Bronchial epithelial cell (primary cell): ENCODE data around the gene CACNA2D3. TPM values are rescaled to one million over a fixed set of nuclear protein-coding genes. Genes with fewer than 3 reads are reported as not detected.

Experiments
- DNase-seq: peaks from one replicate; pipeline ENCODE4 v3.0.0-alpha.2; 2010; ENCODE audit warnings: low read depth
- FAIRE-seq: peaks from 2 replicates; lab custom pipeline; 2011; peaks lifted over from hg19 to GRCh38; lab: Jason Lieb, UNC
- H3K27me3 ChIP-seq: 2 replicates; pipeline ENCODE4 v1.5.1; 2011; ENCODE audit warnings: low read length; ENCODE audit not compliant: control insufficient read depth, insufficient read depth
- H3K36me3 ChIP-seq: 2 replicates; pipeline ENCODE4 v1.5.1; 2011; ENCODE audit warnings: low read length; ENCODE audit not compliant: control insufficient read depth, insufficient read depth
- H3K4me3 ChIP-seq: 2 replicates; pipeline ENCODE4 v1.5.1; 2011; ENCODE audit warnings: mild to moderate bottlenecking, low read depth, low read length, control low read depth
- CTCF ChIP-seq: IDR thresholded peaks from 2 replicates; pipeline ENCODE4 v1.5.1; 2011; ENCODE audit warnings: mild to moderate bottlenecking, moderate library complexity, low read length, control low read depth, inconsistent platforms; ENCODE audit not compliant: insufficient read depth, severe bottlenecking
- total RNA-seq: library from RNA; depleted of rRNA; stranded (reverse); fragments of >200 nt; gene quantifications from 2 replicates; pipeline ENCODE4 v1.2.1, GENCODE V29; 2014

The CACNA2D3 gene
- total RNA-seq, 1 donor from 2014 or later: not detected

- peak; percentile 13 for FAIRE-seq
- no peaks in the 10 kb centered on the region for H3K36me3 ChIP-seq
- DNase-seq: no peak
- no peak overlapping the region for H3K4me3 ChIP-seq
- no peak for TF ChIP-seq CTCF
- H3K27me3 ChIP-seq: no peaks in the 10 kb centered on the region
These were observed 519.1 kb downstream of the CACNA2D3 start for GRCh38 chr3:54641226-54642014.

GRCh38 chr3:54642147-54642546 is 519.8 kb downstream of the CACNA2D3 start:
- Histone ChIP-seq H3K27me3 (no peaks in the 10 kb centered on the region), H3K4me3 (no peak overlapping the region), H3K36me3 (no peaks in the 10 kb centered on the region)
- no peak for TF ChIP-seq CTCF
- no peak for DNase-seq
- no peak for FAIRE-seq

GRCh38 chr3:54647721-54648120 is 525.4 kb downstream of the CACNA2D3 start:
- no peak for FAIRE-seq

GRCh38 chr3:54649551-54649950 is 527.2 kb downstream of the CACNA2D3 start:
- DNase-seq (no peak), FAIRE-seq (no peak)
- H3K4me3 ChIP-seq: no peak overlapping the region
- no peak for TF ChIP-seq CTCF
- no peaks in the 10 kb centered on the region for H3K27me3 ChIP-seq
- H3K36me3 ChIP-seq: no peaks in the 10 kb centered on the region

More at GRCh38 chr3:54647721-54648120, 525.4 kb downstream of the CACNA2D3 start:
- H3K36me3 ChIP-seq: no peaks in the 10 kb centered on the region
- H3K27me3 ChIP-seq: no peaks in the 10 kb centered on the region
- no peak for TF ChIP-seq CTCF
- DNase-seq: no peak
- H3K4me3 ChIP-seq: no peak overlapping the region

- peak; percentile 11 for DNase-seq
These were observed 531.3 kb downstream of the CACNA2D3 start for GRCh38 chr3:54653456-54654195.

More at GRCh38 chr3:54653456-54654195, 531.3 kb downstream of the CACNA2D3 start:
- Histone ChIP-seq H3K36me3 (no peaks in the 10 kb centered on the region), H3K4me3 (no peak overlapping the region), H3K27me3 (no peaks in the 10 kb centered on the region)
- no peak for TF ChIP-seq CTCF
- no peak for FAIRE-seq
